ENCODE measurements around the gene BCL6.
A peak's percentile ranks its signal among the peaks of the same experiment; 100 is the strongest.

Gene BCL6

DNA sequence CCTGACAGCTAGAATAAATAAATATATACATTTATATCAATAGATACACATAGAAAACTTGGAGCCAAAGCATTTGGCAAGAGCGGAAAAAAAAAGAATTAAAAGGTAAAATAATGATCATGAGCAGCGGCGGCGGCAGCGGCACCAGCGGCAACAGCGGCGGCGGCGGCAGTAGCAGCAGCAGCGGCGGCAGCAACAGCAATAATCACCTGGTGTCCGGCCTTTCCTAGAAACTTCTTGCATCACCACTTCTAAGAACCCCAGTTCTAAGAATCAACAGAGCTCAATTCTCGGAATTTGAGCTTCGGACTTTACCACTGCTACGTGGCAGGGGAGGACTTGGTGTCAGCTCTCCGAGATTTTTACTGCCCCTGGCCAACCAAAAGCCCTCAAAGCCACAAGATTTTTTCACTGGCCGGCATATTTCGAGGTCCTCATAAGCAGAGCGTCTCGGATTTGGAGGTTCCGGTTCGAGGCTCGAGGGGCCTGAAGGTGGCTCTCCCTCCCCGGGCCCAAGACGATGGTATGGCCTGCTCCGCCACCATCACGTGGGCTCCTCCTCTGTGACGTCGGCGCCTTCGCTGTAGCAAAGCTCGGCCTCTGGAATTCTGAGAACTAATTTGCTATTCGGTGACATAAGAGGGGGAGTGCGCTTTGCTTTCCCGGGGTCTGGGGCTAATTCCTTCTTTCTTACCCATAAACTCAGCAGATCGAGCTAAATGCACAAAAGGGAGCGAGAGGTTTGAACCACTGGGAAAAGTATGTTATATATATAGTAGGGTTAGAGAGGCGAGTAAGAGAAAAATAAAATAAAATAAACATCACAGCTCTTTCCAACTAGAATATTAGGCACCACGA lies at the start of gene BCL6:
Gene BCL6, minus strand, starts transcription at position 268 of the 858 bp plus-strand sequence. CDS start 11,775 bp downstream, outside the sequence.
- no peak for TF ChIP-seq CTCF (IDR thresholded peaks at IDR 0.05; ENCODE audit: control insufficient read depth, insufficient read depth, low read depth, low read length, missing control alignments)

GRCh38 chr3:187794731-187795130 lies 49.5 kb upstream of the BCL6 start:
- no peak for TF ChIP-seq CTCF (IDR thresholded peaks at IDR 0.05; ENCODE audit: control insufficient read depth, insufficient read depth, low read depth, low read length, missing control alignments)
- H3K4me3 ChIP-seq (ENCODE audit: control insufficient read depth, low read depth, low read length): no peak overlapping the region
- no peak for DNase-seq (ENCODE audit: low read depth)

More for the DNA sequence above, at the start of gene BCL6:
- DNase-seq (ENCODE audit: low read depth): peak; percentile 98
- H3K4me3 ChIP-seq (ENCODE audit: control insufficient read depth, low read depth, low read length): peak within 1 kb of the TSS; percentile 70

GRCh38 chr3:187793618-187794017 lies 48.4 kb upstream of the BCL6 start:
- no peak overlapping the region for H3K4me3 ChIP-seq (ENCODE audit: control insufficient read depth, low read depth, low read length)
- DNase-seq (ENCODE audit: low read depth): no peak
- TF ChIP-seq CTCF (IDR thresholded peaks at IDR 0.05; ENCODE audit: control insufficient read depth, insufficient read depth, low read depth, low read length, missing control alignments): no peak

DNA sequence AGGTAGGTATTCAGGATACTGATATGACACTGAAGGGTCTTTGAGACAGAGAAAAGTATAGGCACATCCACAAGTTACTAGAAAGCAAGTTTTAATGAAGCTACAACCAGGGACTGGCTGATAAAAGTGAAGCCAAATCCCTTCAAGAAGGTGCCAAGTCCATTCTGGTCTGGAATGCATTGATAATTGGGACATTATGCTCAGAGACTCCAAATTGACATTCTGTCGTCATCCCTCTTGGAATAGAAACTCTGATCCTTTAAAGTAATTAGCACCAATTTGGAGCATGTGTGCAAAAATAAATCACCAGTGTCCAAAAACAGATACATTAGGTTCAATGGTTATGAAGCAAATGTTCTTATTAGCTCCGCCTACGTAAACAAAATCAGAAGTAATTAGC lies 47.3 kb upstream of the BCL6 start:
- DNase-seq (ENCODE audit: low read depth): no peak
- TF ChIP-seq CTCF (IDR thresholded peaks at IDR 0.05; ENCODE audit: control insufficient read depth, insufficient read depth, low read depth, low read length, missing control alignments): no peak

GRCh38 chr3:187789872-187790271 lies 44.6 kb upstream of the BCL6 start:
- TF ChIP-seq CTCF (IDR thresholded peaks at IDR 0.05; ENCODE audit: control insufficient read depth, insufficient read depth, low read depth, low read length, missing control alignments): no peak
- DNase-seq (ENCODE audit: low read depth): no peak
- H3K4me3 ChIP-seq (ENCODE audit: control insufficient read depth, low read depth, low read length): no peak overlapping the region

More for the DNA sequence above, 47.3 kb upstream of the BCL6 start:
- no peak overlapping the region for H3K4me3 ChIP-seq (ENCODE audit: control insufficient read depth, low read depth, low read length)

DNA sequence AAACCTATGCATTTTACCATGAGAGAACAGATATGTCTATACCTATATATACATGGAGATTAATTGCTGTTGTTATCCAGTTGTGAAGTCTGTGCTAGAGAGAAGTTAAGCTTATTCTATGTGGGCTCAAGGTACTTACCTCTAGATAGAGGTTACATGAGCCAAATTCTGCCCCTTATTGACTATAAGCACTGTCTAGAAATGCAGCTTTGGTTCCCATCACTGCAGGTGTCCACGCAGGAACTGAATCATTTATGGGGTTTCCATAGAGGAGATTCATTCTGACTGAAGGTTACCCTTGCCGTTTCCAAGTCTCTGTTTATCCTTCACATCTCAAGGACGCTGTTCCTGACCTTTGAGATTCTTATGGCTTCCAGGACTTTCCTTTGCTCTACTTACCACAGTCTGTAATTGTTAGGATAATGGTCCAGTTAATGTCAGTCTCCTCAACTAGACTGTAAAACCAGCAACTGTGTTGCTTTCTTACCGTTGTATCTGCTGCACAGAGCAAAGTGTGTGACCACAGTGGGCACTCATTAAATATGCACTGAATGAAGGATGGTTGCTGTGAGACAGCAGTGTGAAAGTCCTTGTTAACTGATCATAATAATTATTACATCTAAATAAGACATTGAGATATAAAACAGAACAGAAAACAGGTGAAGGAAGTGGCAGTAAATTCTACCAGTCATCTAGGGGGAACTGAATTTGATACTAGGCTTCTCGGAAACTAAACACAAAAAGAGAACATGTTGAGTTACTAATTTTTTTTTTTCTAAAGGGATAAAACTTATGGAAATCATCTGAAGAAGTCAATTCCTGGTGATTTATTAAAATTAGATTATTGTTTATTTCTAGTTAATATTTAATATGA lies 44.0 kb upstream of the BCL6 start:
- H3K4me3 ChIP-seq (ENCODE audit: control insufficient read depth, low read depth, low read length): no peak overlapping the region
- no peak for TF ChIP-seq CTCF (IDR thresholded peaks at IDR 0.05; ENCODE audit: control insufficient read depth, insufficient read depth, low read depth, low read length, missing control alignments)
- no peak for DNase-seq (ENCODE audit: low read depth)
